CD14-positive monocyte (primary cell): Measurements from ENCODE around the gene RIPK1. TPM values are rescaled to one million over a fixed set of nuclear protein-coding genes. Genes with fewer than 3 reads are reported as not detected.

ENCODE experiments used
- DNase-seq, 3 donors: peaks; one replicate each; pipeline ENCODE4 v3.0.0-alpha.2; 2011 to 2022
- H2AFZ ChIP-seq: 2 replicates; pipeline ENCODE4 v1.6.0; 2012; ENCODE audit warnings: mild to moderate bottlenecking, low read depth, low read length, inconsistent platforms; ENCODE audit not compliant: insufficient read depth, poor library complexity, severe bottlenecking
- H3K27ac ChIP-seq, 2 donors: 1 replicate in 1 of 2; 2 replicates in 1 of 2; pipeline ENCODE4 v1.5.1; 2012 to 2013; ENCODE audit warnings: low read length in 2 of 2, control low read depth in 1 of 2, inconsistent platforms in 1 of 2, low read depth in 1 of 2, mild to moderate bottlenecking in 1 of 2
- H3K27me3 ChIP-seq, 2 donors: one replicate each; pipeline versions ENCODE4 v1.6.0 to v1.6.1; 2011 to 2013; ENCODE audit warnings: low read length in 2 of 2; ENCODE audit not compliant: control insufficient read depth in 2 of 2, insufficient read depth in 2 of 2
- H3K36me3 ChIP-seq, 2 donors: replicated peaks in 1 of 2; 1 replicate in 1 of 2; 2 replicates in 1 of 2; pipeline versions ENCODE4 v1.5.1 to v1.6.1; 2012 to 2013; ENCODE audit warnings: low read length in 2 of 2, control low read depth in 1 of 2, inconsistent platforms in 1 of 2, mild to moderate bottlenecking in 1 of 2; ENCODE audit not compliant: insufficient read depth in 2 of 2, control insufficient read depth in 1 of 2
- H3K4me1 ChIP-seq, 2 donors: 1 replicate in 1 of 2; 2 replicates in 1 of 2; pipeline versions ENCODE4 v1.5.1 to v1.6.1; 2012 to 2013; ENCODE audit warnings: low read length in 2 of 2, control low read depth in 1 of 2, inconsistent platforms in 1 of 2, mild to moderate bottlenecking in 1 of 2, moderate library complexity in 1 of 2; ENCODE audit not compliant: insufficient read depth in 2 of 2, control insufficient read depth in 1 of 2
- H3K4me2 ChIP-seq: replicated peaks from 2 replicates; pipeline ENCODE3; 2012; ENCODE audit warnings: low read length, moderate library complexity, mild to moderate bottlenecking; ENCODE audit not compliant: poor library complexity, severe bottlenecking; ENCODE audit errors: extremely low read depth
- H3K4me3 ChIP-seq, 3 experiments: fragments of 200-600 bp in 1 of 3; sonication (generic) in 1 of 3; replicated peaks in 1 of 3; 1 replicate in 2 of 3; 2 replicates in 1 of 3; pipeline ENCODE4 v1.5.1; 2011 to 2013; ENCODE audit warnings: low read length in 3 of 3, mild to moderate bottlenecking in 3 of 3, control low read depth in 2 of 3, low read depth in 2 of 3, inconsistent platforms in 1 of 3, moderate library complexity in 1 of 3
- H3K79me2 ChIP-seq: 2 replicates; pipeline ENCODE4 v1.6.0; 2012; ENCODE audit warnings: mild to moderate bottlenecking, control low read depth, inconsistent platforms, low read length, moderate library complexity; ENCODE audit not compliant: insufficient read depth
- H3K9ac ChIP-seq: 2 replicates; pipeline ENCODE4 v1.6.0; 2017; ENCODE audit warnings: low read length, mild to moderate bottlenecking; ENCODE audit not compliant: insufficient read depth, poor library complexity, severe bottlenecking
- H3K9me3 ChIP-seq, 2 donors: replicated peaks in 1 of 2; 1 replicate in 1 of 2; 2 replicates in 1 of 2; pipeline versions ENCODE4 v1.5.1 to v1.6.1; 2012 to 2013; ENCODE audit warnings: low read length in 2 of 2, control low read depth in 1 of 2; ENCODE audit not compliant: control insufficient read depth in 1 of 2, insufficient read depth in 1 of 2
- H4K20me1 ChIP-seq: 2 replicates; pipeline ENCODE4 v1.6.0; 2012; ENCODE audit warnings: mild to moderate bottlenecking, low read length, control low read depth, moderate library complexity; ENCODE audit not compliant: insufficient read depth
- H3K27ac Mint-ChIP-seq, 7 donors: one replicate each; pipeline ENCODE4 v1.8.0; 2020; ENCODE audit warnings: mild to moderate bottlenecking in 7 of 7, mixed read lengths in 7 of 7, moderate library complexity in 6 of 7, inconsistent platforms in 2 of 7
- H3K27me3 Mint-ChIP-seq, 3 donors: one replicate each; pipeline ENCODE4 v1.8.0; 2021 to 2022; ENCODE audit warnings: low read depth in 3 of 3, mild to moderate bottlenecking in 3 of 3, mixed read lengths in 3 of 3, moderate library complexity in 3 of 3, inconsistent platforms in 1 of 3
- H3K36me3 Mint-ChIP-seq, 2 donors: one replicate each; pipeline ENCODE4 v1.8.0; 2020; ENCODE audit warnings: mixed read lengths in 2 of 2, inconsistent platforms in 1 of 2, mild to moderate bottlenecking in 1 of 2
- H3K4me1 Mint-ChIP-seq: one replicate; pipeline ENCODE4 v1.8.0; 2020; ENCODE audit warnings: mild to moderate bottlenecking, mixed read lengths
- H3K4me3 Mint-ChIP-seq, 2 donors: one replicate each; pipeline ENCODE4 v1.8.0; 2020; ENCODE audit warnings: mild to moderate bottlenecking in 2 of 2, mixed read lengths in 2 of 2, moderate library complexity in 1 of 2
- H3K9me3 Mint-ChIP-seq, 7 donors: one replicate each; pipeline ENCODE4 v1.8.0; 2020 to 2022; ENCODE audit warnings: mixed read lengths in 7 of 7, mild to moderate bottlenecking in 6 of 7, moderate library complexity in 6 of 7, inconsistent platforms in 2 of 7
- WGBS: methylation state at CpG from one replicate; pipeline ENCODE4 v1.1.5; 2013; ENCODE audit warnings: missing lambda C conversion rate; ENCODE audit not compliant: insufficient coverage; 5-methylcytosine and 5-hydroxymethylcytosine counted together
- intact Hi-C, 2 donors: fragments of 100-400 bp; cut with micrococcal nuclease; formaldehyde crosslinking; loops; one replicate each; pipeline versions ENCODE4 v1.15.0 to v1.15.1; 2023
- polyA plus RNA-seq, 3 donors: library from polyadenylated mRNA; depleted of rRNA in 1 of 3; unstranded in 2 of 3; stranded (reverse) in 1 of 3; fragments of 300-500 nt in 2 of 3; fragments of >200 nt in 1 of 3; fragmentation: Illumina TruSeq in 2 of 3; gene quantifications; 1 replicate in 2 of 3; 2 replicates in 1 of 3; pipeline ENCODE4 v1.2.3, GENCODE V29; 2012 to 2021
- TF ChIP-seq, protein P1 (sequence below): fragments of 200-600 bp; IDR thresholded peaks from one replicate; pipeline ENCODE4 v1.8.0; 2022; ENCODE audit warnings: antibody characterized with exemption, mild to moderate bottlenecking

Gene RIPK1
- polyA plus RNA-seq, 3 donors: 6.0 to 9.6 (median 9.6) TPM

DNA sequence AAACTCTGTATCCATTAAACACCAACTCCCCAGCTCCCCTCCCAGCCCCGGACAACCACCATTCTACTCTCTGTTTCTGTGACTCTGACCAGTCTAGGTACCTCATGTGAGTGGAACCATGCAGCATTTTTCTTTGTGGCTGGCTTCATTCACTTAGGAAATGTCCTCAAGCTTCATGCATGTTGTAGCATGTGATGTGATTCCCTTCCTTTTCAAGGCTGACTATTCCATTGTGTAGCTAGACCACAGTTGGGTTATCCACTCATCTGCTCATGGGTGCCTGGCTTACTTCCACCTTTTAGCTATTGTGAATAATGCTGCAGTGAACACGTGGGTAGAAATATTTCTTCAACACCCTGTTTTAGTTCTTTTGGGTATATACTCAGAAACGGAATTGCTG is 41.5 kb downstream of the RIPK1 start:
- Histone ChIP-seq H3K79me2 (no peaks in the 10 kb centered on the region), H2AFZ (no peak overlapping the region), H3K4me1 (no peaks in the 10 kb centered on the region), H3K4me3 (no peak overlapping the region), H3K27me3 (no peaks in the 10 kb centered on the region), H3K9me3 (no peaks in the 10 kb centered on the region), H3K9ac (no peak overlapping the region), H3K27ac (no peak overlapping the region), H3K4me2 (no peak overlapping the region), H4K20me1 (peaks cover 33% of the 10 kb centered on the region), H3K36me3 (peaks cover 81 to 98% of the 10 kb centered on the region in 2 donors)
- H3K27ac Mint-ChIP-seq: no peak overlapping the region
- H3K9me3 Mint-ChIP-seq: no peaks in the 10 kb centered on the region
- H3K27me3 Mint-ChIP-seq: peaks cover 0 to 2% (median 0%) of the 10 kb centered on the region in 3 donors
- no peak for DNase-seq
- peaks cover 86 to 98% of the 10 kb centered on the region in 2 donors for H3K36me3 Mint-ChIP-seq
- TF ChIP-seq, protein P1, sequence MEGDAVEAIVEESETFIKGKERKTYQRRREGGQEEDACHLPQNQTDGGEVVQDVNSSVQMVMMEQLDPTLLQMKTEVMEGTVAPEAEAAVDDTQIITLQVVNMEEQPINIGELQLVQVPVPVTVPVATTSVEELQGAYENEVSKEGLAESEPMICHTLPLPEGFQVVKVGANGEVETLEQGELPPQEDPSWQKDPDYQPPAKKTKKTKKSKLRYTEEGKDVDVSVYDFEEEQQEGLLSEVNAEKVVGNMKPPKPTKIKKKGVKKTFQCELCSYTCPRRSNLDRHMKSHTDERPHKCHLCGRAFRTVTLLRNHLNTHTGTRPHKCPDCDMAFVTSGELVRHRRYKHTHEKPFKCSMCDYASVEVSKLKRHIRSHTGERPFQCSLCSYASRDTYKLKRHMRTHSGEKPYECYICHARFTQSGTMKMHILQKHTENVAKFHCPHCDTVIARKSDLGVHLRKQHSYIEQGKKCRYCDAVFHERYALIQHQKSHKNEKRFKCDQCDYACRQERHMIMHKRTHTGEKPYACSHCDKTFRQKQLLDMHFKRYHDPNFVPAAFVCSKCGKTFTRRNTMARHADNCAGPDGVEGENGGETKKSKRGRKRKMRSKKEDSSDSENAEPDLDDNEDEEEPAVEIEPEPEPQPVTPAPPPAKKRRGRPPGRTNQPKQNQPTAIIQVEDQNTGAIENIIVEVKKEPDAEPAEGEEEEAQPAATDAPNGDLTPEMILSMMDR: no peak
- WGBS: no CpG with 5 or more reads among the region's 3 CpGs
- H3K4me1 Mint-ChIP-seq: no peaks in the 10 kb centered on the region
- H3K4me3 Mint-ChIP-seq: no peak overlapping the region
- intact Hi-C loops: no loop called here

DNA sequence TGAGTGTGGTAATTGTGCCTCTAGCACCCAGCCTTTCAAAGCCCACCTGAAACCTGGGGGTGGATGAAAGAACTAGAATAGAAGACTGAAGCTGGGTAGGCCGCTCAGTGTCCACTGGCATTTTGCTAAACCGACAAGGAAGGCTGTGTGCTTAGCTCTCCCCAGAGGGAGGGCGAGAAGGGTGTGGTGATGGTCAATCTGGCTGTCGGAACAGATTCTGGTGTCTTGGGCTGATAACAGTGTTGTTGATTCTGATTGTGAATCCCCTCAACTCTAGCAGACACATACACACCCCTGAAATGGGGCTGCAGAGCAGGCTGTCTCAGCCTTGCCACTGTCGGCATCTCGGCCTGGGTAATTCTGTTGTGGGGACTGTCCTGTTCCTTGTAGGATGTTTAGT is 46.1 kb downstream of the RIPK1 start:
- Mint-ChIP-seq H3K4me3 (no peak overlapping the region), H3K27me3 (peaks cover 2 to 4% (median 3%) of the 10 kb centered on the region in 3 donors), H3K4me1 (peaks cover 29% of the 10 kb centered on the region), H3K27ac (no peak overlapping the region), H3K9me3 (no peaks in the 10 kb centered on the region), H3K36me3 (peaks cover 53 to 63% of the 10 kb centered on the region in 2 donors)
- no peak for DNase-seq
- Histone ChIP-seq H3K36me3 (peaks cover 47 to 63% of the 10 kb centered on the region in 2 donors), H3K79me2 (no peaks in the 10 kb centered on the region), H3K9ac (no peak overlapping the region), H3K9me3 (no peaks in the 10 kb centered on the region), H3K27me3 (no peaks in the 10 kb centered on the region), H3K4me3 (no peak overlapping the region), H4K20me1 (peaks cover 26% of the 10 kb centered on the region), H3K4me1 (peaks cover 16 to 23% of the 10 kb centered on the region in 2 donors), H3K4me2 (no peak overlapping the region), H2AFZ (no peak overlapping the region), H3K27ac (no peak overlapping the region)
- WGBS: 100% methylated on average over 1 of the region's 6 CpGs
- intact Hi-C loops: no loop called here
- TF ChIP-seq, protein P1: no peak
